GM19455 (cell line): ENCODE results near the gene TTC13.
"Not testable (repeated sequence)": the region's sequence is repeated elsewhere in the genome, so short reads cannot be mapped to it uniquely, and the experiment has no call there.

Experiments used
- ATAC-seq: cut with Tn5 transposase; IDR thresholded peaks from one replicate; pipeline ENCODE4 v1.9.1; 2021; ENCODE audit not compliant: unreplicated experiment

The TTC13 gene

DNA sequence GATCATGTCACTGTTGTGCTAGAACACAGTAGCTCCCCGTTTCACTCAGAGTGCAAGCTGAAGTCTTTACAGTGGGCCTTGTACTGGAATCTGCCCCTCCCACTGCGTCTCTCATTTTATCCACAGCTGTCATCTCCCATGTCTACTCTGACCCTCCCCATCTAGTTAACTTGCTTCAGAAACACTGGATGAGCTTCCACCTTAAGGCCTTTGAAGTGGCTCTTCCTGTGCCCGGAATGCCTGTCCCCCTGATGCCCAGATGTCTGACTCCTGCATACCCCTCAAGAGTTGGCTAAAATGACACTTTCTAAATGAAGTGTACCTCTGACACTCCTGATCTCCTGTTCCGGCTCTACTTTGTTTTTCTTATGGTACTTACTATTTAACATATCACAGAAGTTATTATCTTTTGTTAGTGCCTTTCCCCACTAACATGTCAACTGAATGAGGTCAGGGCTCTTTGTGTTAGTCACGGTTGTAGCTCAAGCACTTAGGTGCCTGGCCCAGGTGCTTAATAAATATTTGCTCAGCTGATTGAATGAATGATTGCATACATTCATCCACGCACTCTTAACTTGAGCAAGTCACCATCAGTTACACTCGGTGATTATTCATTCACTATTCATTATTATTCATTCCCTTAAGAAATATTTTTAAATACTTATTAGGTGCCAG is 13.6 kb upstream of the TTC13 start:
- ATAC-seq, result no peak

GRCh38 chr1:230987448-230987847 is 8.8 kb upstream of the TTC13 start:
- no peak for ATAC-seq

- ATAC-seq, result no peak
These were observed 8.3 kb upstream of the TTC13 start for GRCh38 chr1:230986976-230987375.

DNA sequence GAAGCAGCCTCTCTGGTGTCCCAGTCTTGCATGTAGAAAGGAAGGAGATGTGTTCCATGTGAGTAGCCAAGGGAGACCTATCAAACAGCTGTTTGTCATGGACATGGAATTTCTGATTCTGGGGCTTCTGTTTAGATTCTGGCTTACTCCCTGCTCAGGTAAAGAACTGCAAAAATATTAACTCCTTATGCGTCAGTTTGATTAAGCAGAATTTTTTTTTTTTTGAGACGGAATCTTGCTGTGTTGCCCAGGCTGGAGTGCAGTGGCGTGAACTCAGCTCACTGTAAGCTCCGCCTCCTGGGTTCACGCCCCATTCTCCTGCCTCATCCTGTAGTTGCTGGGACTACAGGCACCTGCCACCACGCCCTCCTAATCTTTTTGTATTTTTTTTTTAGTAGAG is 7.0 kb upstream of the TTC13 start:
- no peak for ATAC-seq

DNA sequence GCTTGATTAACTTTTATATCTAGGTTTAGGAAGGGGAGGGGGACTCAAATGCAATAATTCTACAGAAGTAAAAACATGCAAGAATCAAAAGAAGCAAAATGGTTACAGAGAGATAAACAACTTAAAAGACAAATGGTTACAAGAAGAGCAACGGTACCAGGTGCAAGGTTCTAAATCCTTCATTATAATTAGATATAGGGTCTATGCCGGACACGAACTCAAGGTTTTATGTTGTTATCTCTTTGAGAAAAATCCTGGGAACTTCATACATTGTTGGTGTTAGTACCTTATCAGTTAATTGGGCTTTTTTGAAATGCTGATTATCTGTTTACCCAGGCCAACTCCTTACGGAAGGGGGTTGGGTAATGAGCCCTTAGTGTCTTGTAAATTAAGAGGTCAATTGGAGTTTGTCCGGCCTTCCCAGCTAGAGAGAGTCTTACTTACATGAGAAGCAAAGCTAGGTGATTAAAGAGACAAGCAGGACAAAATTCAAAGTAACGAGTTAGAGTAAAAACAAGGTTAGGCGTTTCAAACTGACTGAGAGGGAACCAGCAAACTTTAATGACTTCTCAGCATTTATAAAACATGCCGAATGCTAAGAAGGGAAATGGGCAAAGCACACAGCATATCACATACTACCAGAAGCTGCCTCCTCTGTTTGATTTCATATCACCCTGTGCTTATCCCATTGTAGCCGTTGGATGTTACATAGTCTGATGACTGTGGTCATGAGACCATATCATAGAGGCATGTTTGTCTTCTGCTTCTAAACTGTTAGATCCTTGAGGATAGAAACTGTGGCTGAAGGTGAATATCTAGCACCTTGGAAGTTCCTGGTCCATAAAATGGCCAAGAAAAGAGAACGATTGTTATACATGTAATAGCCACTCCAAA is 6.2 kb upstream of the TTC13 start:
- ATAC-seq, result not testable (repeated sequence)

DNA sequence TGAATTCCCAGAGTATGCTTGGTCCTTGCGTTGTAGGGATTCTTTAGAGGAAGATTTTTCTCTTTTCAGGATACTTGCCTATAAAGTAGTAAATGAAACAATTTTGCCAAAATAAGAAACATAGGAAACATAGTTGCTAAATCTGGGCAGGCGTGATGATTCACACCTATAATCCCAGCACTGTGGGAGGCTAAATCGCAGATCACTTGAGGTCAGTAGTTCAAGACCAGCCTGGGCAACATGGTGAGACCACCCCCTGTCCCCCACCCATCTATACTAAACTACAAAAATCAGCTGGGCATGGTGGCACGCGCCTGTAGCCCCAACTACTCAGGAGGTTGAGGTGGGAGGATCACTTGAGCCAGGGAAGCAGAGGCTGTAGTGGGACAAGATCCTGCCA is 5.2 kb upstream of the TTC13 start:
- no peak for ATAC-seq

- no peak for ATAC-seq
These were observed 4.0 kb upstream of the TTC13 start for GRCh38 chr1:230982696-230983095.

GRCh38 chr1:230979952-230980351 is 1.3 kb upstream of the TTC13 start:
- ATAC-seq, result no peak

- ATAC-seq, result no peak
These were observed 692 bp upstream of the TTC13 start for GRCh38 chr1:230979389-230979716.

- ATAC-seq, result peak; percentile 20
These were observed 735 bp downstream of the TTC13 start for GRCh38 chr1:230977761-230978490.

DNA sequence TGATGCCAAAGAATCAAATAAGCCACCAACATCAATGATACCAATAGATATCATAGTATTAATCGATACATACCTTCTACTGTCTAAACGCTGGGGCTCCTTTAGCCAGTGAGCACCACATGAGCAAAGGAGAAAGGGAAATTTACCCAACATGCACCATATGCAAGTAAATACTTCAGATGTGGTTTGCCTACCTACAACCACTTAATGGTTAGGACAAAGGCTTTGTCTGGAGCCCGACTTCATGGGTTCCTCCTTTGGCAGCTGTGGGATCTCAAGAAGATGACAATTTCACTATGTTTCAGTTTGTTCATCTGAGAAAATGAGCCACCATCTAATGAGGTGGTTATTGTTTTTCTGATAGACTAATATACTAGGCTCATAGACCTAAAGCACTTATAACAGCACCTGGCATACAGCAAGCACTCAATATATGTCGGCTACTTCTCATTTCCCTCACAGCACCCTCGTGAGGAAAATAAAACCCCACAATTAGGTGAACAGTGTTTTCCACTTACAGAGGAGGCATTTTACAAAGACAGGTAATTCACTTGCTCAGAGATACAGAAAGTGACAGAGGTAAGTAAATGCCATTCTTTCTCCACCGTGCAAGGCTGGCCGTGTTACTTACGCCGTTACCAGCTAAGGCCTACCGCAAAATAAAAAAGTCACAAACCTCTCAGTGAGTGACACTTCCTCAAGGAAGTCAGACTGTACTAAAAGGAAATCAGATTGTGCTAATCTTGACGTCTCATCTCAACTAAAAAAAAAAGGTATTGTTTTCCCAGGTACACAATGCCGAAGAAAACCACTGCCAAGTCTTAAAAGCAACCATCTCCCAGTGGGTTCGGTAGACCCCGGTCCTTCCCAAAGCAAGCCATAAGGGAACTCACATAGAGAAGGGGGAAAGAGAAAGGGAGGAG is 1.6 kb downstream of the TTC13 start:
- no peak for ATAC-seq

- no peak for ATAC-seq
These were observed 2.3 kb downstream of the TTC13 start for GRCh38 chr1:230976360-230976759.

DNA sequence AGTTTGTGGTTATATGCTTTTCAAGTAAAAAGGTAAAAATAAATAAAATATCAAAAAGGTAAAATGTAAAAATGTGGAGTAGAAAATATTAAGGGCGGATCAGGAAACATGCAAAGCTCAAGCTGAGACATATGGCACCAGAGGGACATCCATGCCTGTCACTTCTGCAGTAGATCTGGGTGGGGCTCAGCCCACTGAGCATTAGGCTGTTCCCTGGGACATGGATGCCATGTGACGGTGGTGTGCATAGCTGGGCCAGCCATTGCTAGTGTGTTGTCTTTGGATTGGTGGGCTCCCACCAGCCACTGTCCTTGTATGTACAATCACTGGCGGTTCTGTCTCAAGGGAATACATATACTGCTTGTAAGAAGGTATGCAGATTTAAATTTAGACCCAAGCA is 3.0 kb downstream of the TTC13 start:
- ATAC-seq, result no peak

GRCh38 chr1:230972855-230973271 is 5.8 kb downstream of the TTC13 start:
- peak; percentile 68 for ATAC-seq

- no peak for ATAC-seq
These were observed 6.9 kb downstream of the TTC13 start for GRCh38 chr1:230971771-230972170.

DNA sequence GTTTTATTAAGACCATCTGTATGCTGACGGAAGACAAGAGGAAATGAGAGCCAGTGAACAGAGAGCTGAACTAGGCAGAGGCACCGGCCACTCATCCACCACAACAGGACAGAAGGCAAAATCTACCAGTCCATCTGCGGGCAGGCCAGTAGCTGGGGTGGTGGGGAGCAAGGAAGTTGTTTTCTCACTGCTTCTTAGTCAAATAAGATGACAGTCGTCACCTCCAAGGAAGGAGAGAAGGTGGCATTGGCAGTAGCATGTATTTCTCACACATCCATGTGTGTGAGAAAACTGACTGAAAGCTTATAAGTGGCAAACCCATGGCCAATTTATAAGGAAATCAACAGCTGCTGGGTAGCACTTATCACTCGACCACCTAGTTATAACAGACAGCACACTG is 8.2 kb downstream of the TTC13 start:
- no peak for ATAC-seq

- no peak for ATAC-seq
These were observed 12.2 kb downstream of the TTC13 start for GRCh38 chr1:230966358-230966873.

DNA sequence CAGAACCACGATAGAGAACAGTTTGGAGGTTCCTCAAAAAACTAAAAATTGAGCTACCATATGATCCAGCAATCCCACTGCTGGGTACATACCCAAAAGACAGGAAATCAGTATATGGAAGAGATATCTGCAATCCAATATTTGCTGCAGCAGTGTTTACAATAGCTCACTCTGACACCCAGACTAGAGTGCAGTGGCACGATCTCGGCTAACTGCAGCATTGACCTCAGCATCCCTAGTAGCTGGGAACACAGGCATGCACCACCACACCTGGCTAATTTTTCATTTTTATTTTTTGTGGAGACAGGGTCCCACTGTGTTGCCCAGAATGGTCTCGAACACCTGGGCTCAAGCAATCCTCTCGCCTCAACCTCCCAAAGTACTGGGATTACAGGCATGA is 13.1 kb downstream of the TTC13 start:
- ATAC-seq, result no peak

- ATAC-seq, result no peak
These were observed 13.8 kb downstream of the TTC13 start for GRCh38 chr1:230964896-230965295.

DNA sequence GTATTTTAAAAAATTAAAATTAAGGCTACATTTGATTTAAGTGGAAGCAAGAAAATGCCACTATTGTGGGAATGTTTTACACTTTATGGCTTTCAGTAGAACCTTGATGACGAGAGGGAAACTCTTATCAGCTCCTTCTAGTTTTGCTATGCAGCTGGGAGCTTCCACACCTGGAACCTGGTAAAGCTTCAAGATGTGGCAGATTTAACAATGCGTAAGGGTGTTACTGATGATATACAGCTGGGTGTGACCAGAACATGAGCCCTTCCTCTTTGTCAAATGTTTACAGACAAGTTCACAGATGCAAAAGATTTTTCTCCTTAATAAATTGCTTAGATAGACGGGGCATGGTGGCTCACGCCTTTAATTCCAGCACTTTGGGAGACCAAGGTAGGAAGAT is 20.3 kb downstream of the TTC13 start:
- ATAC-seq, result no peak

DNA sequence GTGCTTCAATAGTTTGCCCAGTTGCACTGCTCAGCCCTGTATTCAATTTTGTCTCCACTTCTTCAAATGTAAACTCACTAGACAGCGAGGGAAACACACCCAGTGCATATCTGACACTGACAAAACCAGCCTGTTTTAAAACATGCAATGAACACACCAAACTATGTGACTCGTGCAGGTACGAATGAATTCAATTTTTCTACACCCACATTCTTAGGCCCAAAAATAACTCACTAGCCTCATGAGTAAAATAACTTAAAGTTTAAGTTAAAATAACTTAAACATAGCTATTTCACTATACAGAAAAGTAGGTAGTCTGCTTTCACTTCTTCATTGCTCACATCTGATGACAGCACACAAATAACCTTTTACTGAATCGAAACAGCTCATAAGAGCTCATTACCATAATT is 21.1 kb downstream of the TTC13 start:
- ATAC-seq, result peak; percentile 75
